ENCODE data around the gene ACTL6B.

Gene ACTL6B

DNA sequence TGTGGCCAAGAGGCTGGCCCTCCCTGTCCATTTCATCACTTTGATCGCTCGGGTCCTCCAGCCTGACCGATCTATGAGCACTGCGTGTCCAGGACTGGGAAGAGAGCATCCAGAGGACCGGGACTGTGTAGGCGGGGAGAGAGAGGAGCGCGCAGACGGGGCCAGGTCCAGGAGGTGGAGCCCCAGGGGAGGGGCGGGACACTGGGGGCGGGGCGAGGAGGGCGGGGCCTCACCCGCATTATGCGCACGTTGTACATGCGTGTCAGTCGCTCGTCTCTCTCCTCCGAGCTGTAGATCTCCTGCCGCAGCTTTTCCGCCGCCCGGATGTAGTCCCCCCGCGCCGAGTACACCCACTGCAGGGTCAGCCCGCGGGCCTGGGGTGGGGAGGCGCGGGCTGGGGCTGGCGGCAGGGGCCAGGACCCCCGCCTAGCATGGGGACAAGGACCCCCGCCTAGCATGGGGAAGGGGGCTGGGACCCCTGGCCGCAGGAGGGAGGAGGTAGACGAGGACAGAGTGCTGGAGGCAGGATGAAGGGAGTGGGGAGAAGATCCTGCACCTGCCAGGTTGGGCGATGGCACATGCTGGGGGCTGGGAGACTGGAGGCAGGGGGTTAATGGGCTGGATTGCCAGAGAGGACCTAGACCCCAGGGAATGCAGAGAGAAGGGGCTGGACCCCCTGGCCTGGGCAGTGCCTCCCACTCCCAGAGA, 29.6 kb downstream of the ACTL6B start:
- TF ChIP-seq ZFX (IDR thresholded peaks at IDR 0.05; ENCODE audit: borderline replicate concordance) = no peak
- TF ChIP-seq, protein P1, sequence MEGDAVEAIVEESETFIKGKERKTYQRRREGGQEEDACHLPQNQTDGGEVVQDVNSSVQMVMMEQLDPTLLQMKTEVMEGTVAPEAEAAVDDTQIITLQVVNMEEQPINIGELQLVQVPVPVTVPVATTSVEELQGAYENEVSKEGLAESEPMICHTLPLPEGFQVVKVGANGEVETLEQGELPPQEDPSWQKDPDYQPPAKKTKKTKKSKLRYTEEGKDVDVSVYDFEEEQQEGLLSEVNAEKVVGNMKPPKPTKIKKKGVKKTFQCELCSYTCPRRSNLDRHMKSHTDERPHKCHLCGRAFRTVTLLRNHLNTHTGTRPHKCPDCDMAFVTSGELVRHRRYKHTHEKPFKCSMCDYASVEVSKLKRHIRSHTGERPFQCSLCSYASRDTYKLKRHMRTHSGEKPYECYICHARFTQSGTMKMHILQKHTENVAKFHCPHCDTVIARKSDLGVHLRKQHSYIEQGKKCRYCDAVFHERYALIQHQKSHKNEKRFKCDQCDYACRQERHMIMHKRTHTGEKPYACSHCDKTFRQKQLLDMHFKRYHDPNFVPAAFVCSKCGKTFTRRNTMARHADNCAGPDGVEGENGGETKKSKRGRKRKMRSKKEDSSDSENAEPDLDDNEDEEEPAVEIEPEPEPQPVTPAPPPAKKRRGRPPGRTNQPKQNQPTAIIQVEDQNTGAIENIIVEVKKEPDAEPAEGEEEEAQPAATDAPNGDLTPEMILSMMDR (IDR thresholded peaks at IDR 0.05) = no peak
- peak overlapping the region; percentile 77 for H3K27ac ChIP-seq

DNA sequence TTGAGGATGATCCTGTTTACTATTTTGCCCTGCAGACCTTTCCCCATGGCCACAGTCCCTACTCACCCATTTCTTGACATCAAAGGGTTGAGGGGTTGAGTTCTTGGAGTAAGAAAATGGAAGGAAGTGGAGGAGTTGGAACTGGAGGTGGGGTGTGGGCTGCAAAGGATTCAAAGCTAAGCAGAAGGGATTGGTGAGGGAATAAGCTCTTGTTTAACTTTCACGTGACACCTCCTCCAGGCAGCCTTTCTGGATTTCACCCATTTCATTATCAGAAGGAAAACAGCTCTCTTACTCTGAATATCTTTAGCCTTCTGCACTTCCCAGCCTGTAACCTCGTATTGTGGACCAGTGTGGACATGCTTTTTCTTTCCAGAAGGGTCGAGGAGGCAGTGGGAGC, 30.2 kb downstream of the ACTL6B start:
- TF ChIP-seq, protein P1 (IDR thresholded peaks at IDR 0.05) = no peak
- no peak for TF ChIP-seq ZFX (IDR thresholded peaks at IDR 0.05; ENCODE audit: borderline replicate concordance)
- H3K27ac ChIP-seq = peak overlapping the region; percentile 77; the same call in 1 of the 2 replicates

DNA sequence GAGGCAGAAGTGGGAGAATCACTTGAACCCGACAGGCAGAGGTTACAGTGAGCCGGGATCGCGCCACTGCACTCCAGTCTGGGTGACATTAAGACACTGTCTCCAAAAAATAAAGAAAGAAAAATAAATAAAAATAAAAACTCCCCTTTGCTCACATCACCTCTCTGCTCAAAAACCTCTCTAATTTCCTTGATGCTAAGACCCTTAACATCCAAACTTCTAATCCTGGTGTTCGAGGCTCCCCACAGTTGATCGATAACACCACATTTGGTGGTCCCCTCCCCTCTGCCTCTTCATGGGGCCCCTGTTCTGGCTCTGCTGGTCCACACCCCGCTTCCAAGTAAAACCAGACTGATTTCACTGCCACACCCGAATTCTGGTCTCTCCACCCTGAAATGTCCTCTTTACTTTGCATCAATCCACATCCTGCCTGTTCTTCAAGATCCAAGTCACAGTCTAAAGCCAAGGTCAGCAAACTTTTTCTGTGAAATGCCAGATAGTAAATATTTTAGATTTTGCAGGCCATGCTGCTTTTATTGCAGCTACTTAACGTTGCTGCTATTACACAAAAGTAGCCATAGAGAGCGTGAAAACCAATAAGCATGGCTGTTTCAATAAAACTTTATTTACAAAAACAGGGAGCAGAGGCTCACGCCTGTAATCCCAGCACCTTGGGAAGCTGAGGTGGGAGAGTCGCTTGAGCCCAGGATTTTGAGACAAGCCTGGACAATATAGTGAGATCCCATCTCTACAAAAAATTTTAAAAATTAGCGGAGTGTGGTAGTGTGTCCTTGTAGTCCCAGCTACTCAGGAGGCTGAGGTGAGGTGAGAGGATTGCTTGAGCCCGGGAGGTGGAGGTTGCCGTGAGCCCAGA, 32.1 kb downstream of the ACTL6B start:
- no peak overlapping the region for H3K27ac ChIP-seq
- TF ChIP-seq ZFX (IDR thresholded peaks at IDR 0.05; ENCODE audit: borderline replicate concordance) = no peak
- TF ChIP-seq, protein P1 (IDR thresholded peaks at IDR 0.05) = no peak

DNA sequence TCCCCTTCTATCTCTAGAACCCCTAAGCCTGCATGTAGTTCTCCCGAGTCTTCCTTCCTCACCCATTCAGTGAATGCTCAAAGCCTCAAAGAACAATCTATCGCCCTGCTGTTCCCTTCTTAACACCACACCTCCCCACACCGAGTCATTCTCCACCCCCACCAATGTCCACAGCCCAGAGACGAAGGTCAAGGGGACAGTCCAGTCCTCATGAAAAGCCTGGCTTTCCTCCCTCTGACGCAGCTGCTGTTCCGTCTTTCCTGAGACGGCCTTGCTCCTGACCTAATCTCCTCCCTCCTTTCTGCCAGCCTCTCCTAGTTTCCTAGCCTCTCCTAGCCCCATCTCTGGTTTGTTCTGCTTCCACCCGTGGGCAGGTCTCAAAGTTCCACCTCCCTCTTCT, 34.7 kb downstream of the ACTL6B start:
- H3K27ac ChIP-seq = no peak overlapping the region
- no peak for TF ChIP-seq ZFX (IDR thresholded peaks at IDR 0.05; ENCODE audit: borderline replicate concordance)
- TF ChIP-seq, protein P1 (IDR thresholded peaks at IDR 0.05) = no peak

DNA sequence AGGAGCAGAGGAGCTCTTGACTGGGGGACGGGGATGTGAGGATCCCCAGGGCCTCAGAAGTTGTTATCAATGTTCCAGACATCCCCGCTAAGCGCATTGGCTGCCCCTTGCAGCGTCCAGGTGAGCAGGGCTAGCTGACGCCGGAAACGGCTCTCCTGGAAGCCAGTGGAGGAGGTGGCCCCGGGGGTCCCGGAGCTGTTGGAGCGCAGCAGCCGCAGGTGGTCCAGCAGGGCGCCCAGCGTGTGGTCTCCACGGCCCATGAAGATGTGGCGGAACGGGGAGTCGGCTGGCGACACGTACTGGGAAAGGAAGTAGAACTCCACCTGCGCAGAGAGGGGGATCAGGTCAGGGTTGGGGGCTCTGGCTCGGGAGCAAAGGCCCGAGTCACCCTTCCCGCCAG, 35.4 kb downstream of the ACTL6B start:
- H3K27ac ChIP-seq = no peak overlapping the region

DNA sequence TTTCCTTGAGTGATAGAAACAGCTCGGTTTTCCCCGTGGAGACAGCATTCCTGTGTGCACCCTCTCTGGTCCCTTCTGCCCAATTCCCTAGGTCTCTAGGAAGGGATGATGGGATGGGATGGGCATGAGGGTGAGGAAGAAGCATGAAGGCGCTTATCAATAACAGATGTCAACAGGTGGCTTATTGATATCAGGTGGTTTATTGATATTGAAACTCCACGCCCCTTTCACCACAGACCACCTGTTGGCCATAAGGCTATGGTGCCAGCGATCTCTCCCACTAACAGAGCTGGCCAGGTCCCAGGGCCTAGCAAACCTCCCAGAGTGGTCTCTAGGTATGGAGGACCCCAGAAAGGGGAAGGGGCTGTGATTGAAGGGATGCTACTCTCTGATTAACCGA, 36.0 kb downstream of the ACTL6B start:
- TF ChIP-seq, protein P1 (IDR thresholded peaks at IDR 0.05) = no peak
- no peak overlapping the region for H3K27ac ChIP-seq

More for the DNA sequence above, 35.4 kb downstream of the ACTL6B start:
- TF ChIP-seq, protein P1 (IDR thresholded peaks at IDR 0.05) = no peak
- TF ChIP-seq ZFX (IDR thresholded peaks at IDR 0.05; ENCODE audit: borderline replicate concordance) = no peak

All from 22Rv1 (cell line).